HepG2 (cell line): ENCODE data around the gene ALLC. TPM values are rescaled to one million over a fixed set of nuclear protein-coding genes. Genes with fewer than 3 reads are reported as not detected.

Experiments
- BHLHE40 ChIP-seq: IDR thresholded peaks from 2 replicates; pipeline ENCODE4 v1.6.1; 2011; ENCODE audit warnings: low read length, improper control_type of control experiment
- DMAP1 ChIP-seq: IDR thresholded peaks from 2 replicates; pipeline ENCODE4 v1.6.1; 2016
- GFI1 ChIP-seq: sonication (generic); formaldehyde crosslinking; IDR thresholded peaks from 2 replicates; pipeline ENCODE4 v1.5.0; 2020; ENCODE audit warnings: missing genetic modification reagents, mild to moderate bottlenecking, borderline replicate concordance
- MTA1 ChIP-seq: sonication (generic); formaldehyde crosslinking; IDR thresholded peaks from 2 replicates; pipeline ENCODE4 v1.4.0; 2020; ENCODE audit warnings: missing genetic modification reagents, mild to moderate bottlenecking, borderline replicate concordance
- NR2F6 ChIP-seq, 2 experiments: IDR thresholded peaks; 2 replicates each; pipeline ENCODE4 v1.6.1; 2016; ENCODE audit warnings: antibody characterized with exemption in 1 of 2, mild to moderate bottlenecking in 1 of 2
- NRL ChIP-seq: sonication (generic); formaldehyde crosslinking; IDR thresholded peaks from 2 replicates; pipeline ENCODE4 v1.5.0; 2020; ENCODE audit warnings: missing genetic modification reagents, mild to moderate bottlenecking, moderate library complexity, borderline replicate concordance
- PCBP2 ChIP-seq: fragments of 200-400 bp; formaldehyde crosslinking; optimal IDR thresholded peaks from 2 replicates; pipeline ENCODE3; 2018; ENCODE audit warnings: low read length, low read depth; ENCODE audit not compliant: poor library complexity, severe bottlenecking
- PPARG ChIP-seq: conservative IDR thresholded peaks from 2 replicates; pipeline ENCODE4 v1.6.1; 2016; ENCODE audit warnings: missing biosample characterization, missing genetic modification reagents
- RXRB ChIP-seq: IDR thresholded peaks from 2 replicates; pipeline ENCODE4 v1.6.1; 2016; ENCODE audit warnings: borderline replicate concordance, missing genetic modification reagents, missing compliant biosample characterization
- TGIF2 ChIP-seq: IDR thresholded peaks from 2 replicates; pipeline ENCODE4 v1.6.1; 2016; ENCODE audit warnings: control low read depth, missing compliant biosample characterization
- THAP11 ChIP-seq: IDR thresholded peaks from 2 replicates; pipeline ENCODE4 v1.6.1; 2016; ENCODE audit warnings: missing biosample characterization, missing genetic modification reagents
- THRA ChIP-seq: sonication (generic); formaldehyde crosslinking; IDR thresholded peaks from 2 replicates; pipeline ENCODE4 v1.4.0; 2020; ENCODE audit warnings: missing genetic modification reagents, borderline replicate concordance
- XRCC5 ChIP-seq: fragments of 200-400 bp; formaldehyde crosslinking; optimal IDR thresholded peaks from 2 replicates; pipeline ENCODE3; 2017; ENCODE audit warnings: mild to moderate bottlenecking, low read length
- ZFP36L1 ChIP-seq: sonication (generic); formaldehyde crosslinking; IDR thresholded peaks from 2 replicates; pipeline ENCODE4 v1.8.0; 2022; ENCODE audit warnings: mild to moderate bottlenecking, missing genetic modification reagents, moderate library complexity
- ZFP91 ChIP-seq: sonication (generic); formaldehyde crosslinking; IDR thresholded peaks from 2 replicates; pipeline ENCODE4 v1.9.0; 2022; ENCODE audit warnings: missing genetic modification reagents, mild to moderate bottlenecking, borderline replicate concordance
- ZNF281 ChIP-seq: sonication (generic); formaldehyde crosslinking; IDR thresholded peaks from 2 replicates; pipeline ENCODE4 v1.4.0; 2020; ENCODE audit warnings: missing genetic modification reagents, borderline replicate concordance
- ZNF333 ChIP-seq: sonication (generic); formaldehyde crosslinking; IDR thresholded peaks from 2 replicates; pipeline ENCODE4 v1.4.0; 2020; ENCODE audit warnings: mild to moderate bottlenecking, missing genetic modification reagents, borderline replicate concordance
- ZNF563 ChIP-seq: sonication (generic); formaldehyde crosslinking; IDR thresholded peaks from 2 replicates; pipeline ENCODE4 v1.8.0; 2022; ENCODE audit warnings: mild to moderate bottlenecking, moderate library complexity, missing genetic modification reagents
- ZNF570 ChIP-seq: sonication (generic); formaldehyde crosslinking; IDR thresholded peaks from 2 replicates; pipeline ENCODE4 v1.4.0; 2020; ENCODE audit warnings: mild to moderate bottlenecking, missing genetic modification reagents, borderline replicate concordance
- ZNF841 ChIP-seq: sonication (generic); formaldehyde crosslinking; IDR thresholded peaks from 2 replicates; pipeline ENCODE4 v1.8.1; 2023; ENCODE audit warnings: missing genetic modification reagents, borderline replicate concordance
- polyA plus RNA-seq, 8 experiments: library from polyadenylated mRNA; depleted of rRNA in 3 of 8; stranded (reverse) in 7 of 8; unstranded in 1 of 8; fragments of >200 nt; fragmentation: Illumina TruSeq in 4 of 8; extraction: Trizol in 4 of 8; gene quantifications; 2 replicates each; pipeline versions ENCODE4 v1.2.1 to v1.2.3, GENCODE V29; 2011 to 2016; ENCODE audit warnings: low read depth in 4 of 8, missing spikeins in 1 of 8, mixed read lengths in 1 of 8; ENCODE audit not compliant: insufficient read depth in 1 of 8
- total RNA-seq, 5 experiments: library from RNA; depleted of rRNA; stranded (reverse); fragments of >200 nt; fragmentation: Illumina TruSeq; extraction: Trizol; gene quantifications; 2 replicates each; pipeline ENCODE4 v1.2.3, GENCODE V29; 2016; ENCODE audit warnings: low read depth in 1 of 5

ALLC gene
- total and polyA plus RNA-seq, 2 of the 13 experiments (the other 11 are each of a cell fraction or from before 2014, with no cell fraction given) = 0.08 to 0.11 TPM

GRCh38 chr2:3656762-3657721 lies 958 bp upstream of the ALLC start (continued):
- TF ChIP-seq ZNF281 (CRISPR knock-in tag) (peak; percentile 64), PCBP2 (no peak), ZNF841 (0 out of 2 replicates have a peak, but pooled peaks have one; percentile 76), PPARG (CRISPR knock-in tag) (0 out of 2 replicates have a peak, but pooled peaks have one; percentile 17), NR2F6 (IDR thresholded peaks at IDR 0.05) (peak; percentile 97), NR2F6 (CRISPR knock-in tag; IDR thresholded peaks at IDR 0.05) (peak; percentile 87), ZNF333 (CRISPR knock-in tag) (no peak; the same call in 1 of the 2 replicates), ZFP91 (CRISPR knock-in tag) (peak; percentile 53; the same call in 1 of the 2 replicates), THAP11 (CRISPR knock-in tag) (0 out of 2 replicates have a peak, but pooled peaks have one; percentile 27), DMAP1 (CRISPR knock-in tag) (peak; percentile 59; the same call in 1 of the 2 replicates), XRCC5 (peak; percentile 61), THRA (CRISPR knock-in tag) (peak; percentile 48; the same call in 1 of the 2 replicates), ZFP36L1 (CRISPR knock-in tag) (peak; percentile 77), TGIF2 (CRISPR knock-in tag) (peak; percentile 25; the same call in 1 of the 2 replicates), NRL (peak; percentile 81), BHLHE40 (peak; percentile 48; the same call in 1 of the 2 replicates), MTA1 (peak; percentile 54; the same call in 1 of the 2 replicates), ZNF563 (CRISPR knock-in tag) (0 out of 2 replicates have a peak, but pooled peaks have one; percentile 70), GFI1 (CRISPR knock-in tag) (peak; percentile 77), RXRB (peak; percentile 57), ZNF570 (CRISPR knock-in tag) (0 out of 2 replicates have a peak, but pooled peaks have one; percentile 56)
